B cell (primary cell): Measurements from ENCODE around the gene PPP2R3A.
"Not testable (repeated sequence)": the region's sequence is repeated elsewhere in the genome, so short reads cannot be mapped to it uniquely, and the experiment has no call there.

ENCODE experiments used
- EZH2 ChIP-seq: IDR thresholded peaks from 2 replicates; pipeline ENCODE4 v1.6.1; 2012; ENCODE audit warnings: borderline replicate concordance, low read depth, mild to moderate bottlenecking, moderate library complexity, low read length; ENCODE audit not compliant: insufficient read depth, poor library complexity, severe bottlenecking
- TF ChIP-seq, protein P1 (sequence below): fragments of 200-600 bp; IDR thresholded peaks from one replicate; pipeline ENCODE4 v1.8.0; 2022; ENCODE audit warnings: antibody characterized with exemption, mild to moderate bottlenecking

DNA sequence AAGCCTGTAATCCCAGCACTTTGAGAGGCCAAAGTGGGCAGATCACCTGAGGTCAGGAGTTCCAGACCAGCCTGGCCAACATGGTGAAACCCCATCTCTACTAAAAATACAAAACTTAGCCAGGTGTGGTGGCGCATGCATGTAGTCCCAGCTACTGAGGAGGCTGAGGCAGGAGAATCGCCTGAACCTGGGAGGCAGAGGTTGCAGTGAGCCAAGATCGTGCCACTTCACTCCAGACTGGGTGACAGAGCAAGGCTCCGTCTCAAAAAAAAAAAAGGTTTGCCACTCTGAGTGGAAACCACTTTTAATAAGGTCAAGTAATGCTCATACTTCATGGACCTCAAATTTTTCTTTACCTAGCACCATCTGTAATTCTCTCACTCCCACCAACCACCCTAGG, 178.9 kb downstream of the PPP2R3A start:
- not testable (repeated sequence) for TF ChIP-seq EZH2
- TF ChIP-seq, protein P1, sequence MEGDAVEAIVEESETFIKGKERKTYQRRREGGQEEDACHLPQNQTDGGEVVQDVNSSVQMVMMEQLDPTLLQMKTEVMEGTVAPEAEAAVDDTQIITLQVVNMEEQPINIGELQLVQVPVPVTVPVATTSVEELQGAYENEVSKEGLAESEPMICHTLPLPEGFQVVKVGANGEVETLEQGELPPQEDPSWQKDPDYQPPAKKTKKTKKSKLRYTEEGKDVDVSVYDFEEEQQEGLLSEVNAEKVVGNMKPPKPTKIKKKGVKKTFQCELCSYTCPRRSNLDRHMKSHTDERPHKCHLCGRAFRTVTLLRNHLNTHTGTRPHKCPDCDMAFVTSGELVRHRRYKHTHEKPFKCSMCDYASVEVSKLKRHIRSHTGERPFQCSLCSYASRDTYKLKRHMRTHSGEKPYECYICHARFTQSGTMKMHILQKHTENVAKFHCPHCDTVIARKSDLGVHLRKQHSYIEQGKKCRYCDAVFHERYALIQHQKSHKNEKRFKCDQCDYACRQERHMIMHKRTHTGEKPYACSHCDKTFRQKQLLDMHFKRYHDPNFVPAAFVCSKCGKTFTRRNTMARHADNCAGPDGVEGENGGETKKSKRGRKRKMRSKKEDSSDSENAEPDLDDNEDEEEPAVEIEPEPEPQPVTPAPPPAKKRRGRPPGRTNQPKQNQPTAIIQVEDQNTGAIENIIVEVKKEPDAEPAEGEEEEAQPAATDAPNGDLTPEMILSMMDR = not testable (repeated sequence)
